GM21526 (cell line): ENCODE results near the gene MCU.

Source experiments
- ATAC-seq: cut with Tn5 transposase; IDR thresholded peaks from one replicate; pipeline ENCODE4 v1.9.1; 2021; ENCODE audit warnings: moderate library complexity; ENCODE audit not compliant: unreplicated experiment, low FRiP score

MCU gene

GRCh38 chr10:72800000-72800740 is 108.2 kb downstream of the MCU start:
- ATAC-seq: no peak

- no peak for ATAC-seq
Measured at GRCh38 chr10:72800741-72801092, 108.8 kb downstream of the MCU start.

GRCh38 chr10:72801263-72801868 is 109.4 kb downstream of the MCU start:
- ATAC-seq: no peak

- no peak for ATAC-seq
Measured at GRCh38 chr10:72802332-72802731, 110.4 kb downstream of the MCU start.

- no peak for ATAC-seq
Measured at GRCh38 chr10:72802763-72803505, 111.0 kb downstream of the MCU start.

- ATAC-seq: no peak
Measured at GRCh38 chr10:72808001-72808400, 116.1 kb downstream of the MCU start.

- no peak for ATAC-seq
Measured at GRCh38 chr10:72809006-72809405, 117.1 kb downstream of the MCU start.

GRCh38 chr10:72810976-72811375 is 119.0 kb downstream of the MCU start:
- ATAC-seq: no peak

- no peak for ATAC-seq
Measured at GRCh38 chr10:72812415-72812752, 120.4 kb downstream of the MCU start.

GRCh38 chr10:72812753-72813430 is 120.9 kb downstream of the MCU start:
- ATAC-seq: no peak

GRCh38 chr10:72814099-72814790 is 122.3 kb downstream of the MCU start:
- no peak for ATAC-seq

- ATAC-seq: no peak
Measured at GRCh38 chr10:72816565-72816964, 124.6 kb downstream of the MCU start.

GRCh38 chr10:72818076-72818475 is 126.1 kb downstream of the MCU start:
- ATAC-seq: no peak

GRCh38 chr10:72819053-72819452 is 127.1 kb downstream of the MCU start:
- no peak for ATAC-seq

GRCh38 chr10:72821606-72822005 is 129.7 kb downstream of the MCU start:
- ATAC-seq: no peak

- no peak for ATAC-seq
Measured at GRCh38 chr10:72822342-72822986, 130.5 kb downstream of the MCU start.

GRCh38 chr10:72825163-72825562 is 133.2 kb downstream of the MCU start:
- ATAC-seq: no peak

GRCh38 chr10:72826346-72826745 is 134.4 kb downstream of the MCU start:
- ATAC-seq: no peak

- no peak for ATAC-seq
Measured at GRCh38 chr10:72828294-72828693, 136.4 kb downstream of the MCU start.

GRCh38 chr10:72830625-72831024 is 138.7 kb downstream of the MCU start:
- no peak for ATAC-seq
